Lower leg skin (tissue), 3 donors: ENCODE results near the gene CEND1.

Experiments used
- CTCF ChIP-seq, 3 donors: fragments of 450-650 bp; IDR thresholded peaks; one replicate each; pipeline ENCODE4 v1.5.1; 2016; ENCODE audit warnings: antibody characterized with exemption in 3 of 3, mild to moderate bottlenecking in 3 of 3, moderate library complexity in 2 of 3
- POLR2A ChIP-seq, 2 donors: fragments of 450-650 bp; IDR thresholded peaks; one replicate each; pipeline ENCODE4 v1.6.1; 2016 to 2017; ENCODE audit warnings: antibody characterized with exemption in 2 of 2, mild to moderate bottlenecking in 1 of 2, moderate library complexity in 1 of 2

DNA sequence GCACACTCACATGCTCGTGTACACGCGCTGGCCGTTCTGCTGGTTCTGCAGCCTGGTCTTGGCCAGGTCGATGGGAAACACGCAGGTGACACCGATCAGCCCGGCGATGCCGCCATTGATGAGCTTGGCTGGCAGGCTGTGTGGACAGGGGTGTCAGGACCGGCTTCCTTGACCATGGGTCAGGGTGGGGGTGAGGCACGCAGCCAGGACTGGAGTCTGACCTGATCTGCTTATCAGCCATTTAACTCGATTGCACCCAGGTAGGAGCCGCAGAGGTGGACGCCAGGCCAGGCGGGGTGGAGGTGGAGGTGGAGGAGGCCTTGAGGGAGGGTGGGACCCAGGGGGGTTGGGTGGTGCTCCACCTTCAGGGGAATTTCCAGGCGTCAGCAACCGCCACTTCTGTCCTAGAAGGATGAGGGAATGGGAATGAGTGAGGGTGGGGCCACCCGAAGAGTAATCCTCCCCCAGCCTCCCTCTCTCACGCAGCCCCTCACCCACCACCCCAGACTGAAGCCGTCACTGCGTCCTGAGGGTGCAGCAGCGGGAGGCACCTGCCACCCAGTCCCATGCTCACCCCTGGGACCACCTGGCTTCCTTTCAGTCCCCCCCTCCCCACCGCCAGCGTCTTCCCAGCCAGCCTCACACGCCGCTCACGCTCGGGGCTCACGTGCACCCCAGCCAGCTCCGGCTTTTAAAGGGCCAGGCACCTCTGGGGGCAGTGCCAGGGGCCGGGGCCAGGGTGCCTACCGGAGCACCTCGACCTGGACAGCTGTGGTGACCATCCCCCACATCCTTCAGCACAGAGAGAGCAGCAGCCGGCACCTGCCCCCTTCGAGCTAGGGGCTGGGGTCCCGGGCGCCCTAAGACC is 5.1 kb upstream of the CEND1 start:
- TF ChIP-seq CTCF (IDR thresholded peaks at IDR 0.05) (no peak), POLR2A (IDR thresholded peaks at IDR 0.05) (no peak)
